HEK293 (cell line): Measurements from ENCODE around the gene SPINT2.

ENCODE experiments used
- BCL11A ChIP-seq: fragments of 450-650 bp; formaldehyde crosslinking; IDR thresholded peaks from 2 replicates; pipeline ENCODE4 v1.5.1; 2016; ENCODE audit warnings: low read depth, missing biosample characterization, missing genetic modification characterization
- HOXC10 ChIP-seq: sonication (generic); formaldehyde crosslinking; IDR thresholded peaks from 2 replicates; pipeline ENCODE4 v1.8.1; 2023; ENCODE audit warnings: mild to moderate bottlenecking, missing genetic modification reagents
- KLF17 ChIP-seq: fragments of 450-650 bp; formaldehyde crosslinking; IDR thresholded peaks from 2 replicates; pipeline ENCODE4 v1.5.1; 2016; ENCODE audit warnings: missing biosample characterization, missing genetic modification characterization
- OSR2 ChIP-seq: fragments of 450-650 bp; formaldehyde crosslinking; IDR thresholded peaks from 2 replicates; pipeline ENCODE4 v1.5.1; 2016; ENCODE audit warnings: missing biosample characterization, missing genetic modification characterization
- PATZ1 ChIP-seq: fragments of 450-650 bp; formaldehyde crosslinking; IDR thresholded peaks from 2 replicates; pipeline ENCODE4 v1.5.1; 2016; ENCODE audit warnings: missing biosample characterization, missing genetic modification characterization
- PRDM10 ChIP-seq: fragments of 450-650 bp; formaldehyde crosslinking; IDR thresholded peaks from 2 replicates; pipeline ENCODE4 v1.5.1; 2016; ENCODE audit warnings: missing biosample characterization, missing genetic modification characterization
- SCRT1 ChIP-seq: fragments of 450-650 bp; formaldehyde crosslinking; IDR thresholded peaks from 2 replicates; pipeline ENCODE4 v1.5.1; 2016; ENCODE audit warnings: missing biosample characterization, missing genetic modification characterization, borderline replicate concordance
- SP2 ChIP-seq: fragments of 450-650 bp; formaldehyde crosslinking; IDR thresholded peaks from 2 replicates; pipeline ENCODE4 v1.5.1; 2016; ENCODE audit warnings: missing biosample characterization, missing genetic modification characterization
- ZBTB1 ChIP-seq: fragments of 450-650 bp; formaldehyde crosslinking; IDR thresholded peaks from 2 replicates; pipeline ENCODE4 v1.5.1; 2016; ENCODE audit warnings: missing biosample characterization, missing genetic modification characterization
- ZBTB8A ChIP-seq: fragments of 450-650 bp; formaldehyde crosslinking; IDR thresholded peaks from 2 replicates; pipeline ENCODE4 v1.5.1; 2016; ENCODE audit warnings: missing biosample characterization, missing genetic modification characterization
- ZFHX2 ChIP-seq: fragments of 450-650 bp; formaldehyde crosslinking; conservative IDR thresholded peaks from 2 replicates; pipeline ENCODE4 v1.5.1; 2016; ENCODE audit warnings: missing biosample characterization, missing genetic modification characterization
- ZNF10 ChIP-seq: fragments of 450-650 bp; formaldehyde crosslinking; IDR thresholded peaks from 2 replicates; pipeline ENCODE4 v1.5.1; 2017; ENCODE audit warnings: missing biosample characterization, missing genetic modification characterization
- ZNF155 ChIP-seq: fragments of 450-650 bp; formaldehyde crosslinking; IDR thresholded peaks from 2 replicates; pipeline ENCODE4 v1.5.1; 2016; ENCODE audit warnings: missing biosample characterization, missing genetic modification characterization
- ZNF174 ChIP-seq: fragments of 450-650 bp; formaldehyde crosslinking; IDR thresholded peaks from 2 replicates; pipeline ENCODE4 v1.5.0; 2017; ENCODE audit warnings: missing biosample characterization, mild to moderate bottlenecking, missing genetic modification characterization
- ZNF202 ChIP-seq: fragments of 450-650 bp; formaldehyde crosslinking; IDR thresholded peaks from 2 replicates; pipeline ENCODE4 v1.5.1; 2016; ENCODE audit warnings: missing biosample characterization, missing genetic modification characterization, borderline replicate concordance
- ZNF24 ChIP-seq: fragments of 450-650 bp; formaldehyde crosslinking; IDR thresholded peaks from 2 replicates; pipeline ENCODE4 v1.5.1; 2016; ENCODE audit warnings: missing biosample characterization, missing genetic modification characterization
- ZNF302 ChIP-seq: fragments of 450-650 bp; formaldehyde crosslinking; IDR thresholded peaks from 2 replicates; pipeline ENCODE4 v1.5.1; 2016; ENCODE audit warnings: missing biosample characterization, missing genetic modification characterization, low read depth
- ZNF37A ChIP-seq: fragments of 450-650 bp; IDR thresholded peaks from 2 replicates; pipeline ENCODE4 v1.5.1; 2018; ENCODE audit warnings: missing biosample characterization, missing genetic modification characterization
- ZNF391 ChIP-seq: fragments of 450-650 bp; formaldehyde crosslinking; IDR thresholded peaks from 2 replicates; pipeline ENCODE4 v1.5.1; 2016; ENCODE audit warnings: low read depth, missing biosample characterization, missing genetic modification characterization, borderline replicate concordance
- ZNF433 ChIP-seq: fragments of 450-650 bp; formaldehyde crosslinking; IDR thresholded peaks from 2 replicates; pipeline ENCODE4 v1.5.1; 2016; ENCODE audit warnings: missing biosample characterization, missing genetic modification characterization, low read depth
- ZNF510 ChIP-seq: fragments of 450-650 bp; formaldehyde crosslinking; IDR thresholded peaks from 2 replicates; pipeline ENCODE4 v1.5.1; 2018; ENCODE audit warnings: mild to moderate bottlenecking, missing genetic modification characterization, missing biosample characterization; ENCODE audit not compliant: insufficient replicate concordance
- ZNF561 ChIP-seq: fragments of 450-650 bp; IDR thresholded peaks from 2 replicates; pipeline ENCODE4 v1.5.1; 2018; ENCODE audit warnings: missing biosample characterization, missing genetic modification characterization, borderline replicate concordance
- ZNF626 ChIP-seq: fragments of 450-650 bp; sonication (Bioruptor Pico); formaldehyde crosslinking; IDR thresholded peaks from 2 replicates; pipeline ENCODE4 v1.5.1; 2018; ENCODE audit warnings: missing biosample characterization, missing genetic modification characterization, inconsistent platforms
- ZNF660 ChIP-seq: fragments of 450-650 bp; IDR thresholded peaks from 2 replicates; pipeline ENCODE4 v1.5.1; 2018; ENCODE audit warnings: missing biosample characterization, mild to moderate bottlenecking, missing genetic modification characterization
- ZNF677 ChIP-seq: fragments of 450-650 bp; IDR thresholded peaks from 2 replicates; pipeline ENCODE4 v1.5.0; 2018; ENCODE audit warnings: missing biosample characterization, mild to moderate bottlenecking, missing genetic modification characterization, moderate library complexity
- ZNF76 ChIP-seq: fragments of 450-650 bp; formaldehyde crosslinking; IDR thresholded peaks from 2 replicates; pipeline ENCODE4; 2016; ENCODE audit warnings: low read depth, missing biosample characterization, missing genetic modification characterization, borderline replicate concordance
- ZNF776 ChIP-seq: fragments of 450-650 bp; formaldehyde crosslinking; IDR thresholded peaks from 2 replicates; pipeline ENCODE4 v1.5.0; 2017; ENCODE audit warnings: missing biosample characterization, missing genetic modification characterization, borderline replicate concordance
- ZNF843 ChIP-seq: fragments of 450-650 bp; formaldehyde crosslinking; IDR thresholded peaks from 2 replicates; pipeline ENCODE4 v1.5.1; 2016; ENCODE audit warnings: missing biosample characterization, missing genetic modification characterization
- TF ChIP-seq, protein P1 (sequence below): fragments of 450-650 bp; formaldehyde crosslinking; IDR thresholded peaks from 2 replicates; pipeline ENCODE4 v1.5.1; 2016; ENCODE audit warnings: missing biosample characterization, missing genetic modification characterization, borderline replicate concordance
- TF ChIP-seq, protein P2 (sequence below): fragments of 450-650 bp; formaldehyde crosslinking; IDR thresholded peaks from 2 replicates; pipeline ENCODE4 v1.5.1; 2016; ENCODE audit warnings: missing biosample characterization, missing genetic modification characterization

SPINT2 gene

GRCh38 chr19:38315657-38316476 is 51.5 kb downstream of the SPINT2 start, which contains the start of gene YIF1B (continued):
- TF ChIP-seq PATZ1 (tag by site-specific recombination), result peak; percentile 79
- TF ChIP-seq PRDM10 (tag by site-specific recombination), result peak; percentile 93
- no peak for TF ChIP-seq ZNF626 (tag by site-specific recombination)
- no peak; the same call in 1 of the 2 replicates for TF ChIP-seq ZNF660 (tag by site-specific recombination)
- TF ChIP-seq ZNF76 (tag by site-specific recombination), result no peak; the same call in none of the 2 replicates
- peak; percentile 77; the same call in 1 of the 2 replicates for TF ChIP-seq ZNF391 (tag by site-specific recombination)
- TF ChIP-seq SP2 (tag by site-specific recombination), result peak; percentile 96
- TF ChIP-seq ZFHX2 (tag by site-specific recombination), result peak; percentile 71
- no peak for TF ChIP-seq ZNF155 (tag by site-specific recombination)
- TF ChIP-seq ZBTB8A (tag by site-specific recombination), result peak; percentile 96
- no peak for TF ChIP-seq ZNF174
- no peak for TF ChIP-seq HOXC10 (CRISPR knock-in tag)
- TF ChIP-seq ZNF510 (tag by site-specific recombination), result no peak
- no peak for TF ChIP-seq ZNF677 (tag by site-specific recombination)
- TF ChIP-seq SCRT1 (tag by site-specific recombination), result no peak
- no peak for TF ChIP-seq ZBTB1 (tag by site-specific recombination)
- TF ChIP-seq, protein P1, sequence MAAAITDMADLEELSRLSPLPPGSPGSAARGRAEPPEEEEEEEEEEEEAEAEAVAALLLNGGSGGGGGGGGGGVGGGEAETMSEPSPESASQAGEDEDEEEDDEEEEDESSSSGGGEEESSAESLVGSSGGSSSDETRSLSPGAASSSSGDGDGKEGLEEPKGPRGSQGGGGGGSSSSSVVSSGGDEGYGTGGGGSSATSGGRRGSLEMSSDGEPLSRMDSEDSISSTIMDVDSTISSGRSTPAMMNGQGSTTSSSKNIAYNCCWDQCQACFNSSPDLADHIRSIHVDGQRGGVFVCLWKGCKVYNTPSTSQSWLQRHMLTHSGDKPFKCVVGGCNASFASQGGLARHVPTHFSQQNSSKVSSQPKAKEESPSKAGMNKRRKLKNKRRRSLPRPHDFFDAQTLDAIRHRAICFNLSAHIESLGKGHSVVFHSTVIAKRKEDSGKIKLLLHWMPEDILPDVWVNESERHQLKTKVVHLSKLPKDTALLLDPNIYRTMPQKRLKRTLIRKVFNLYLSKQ (tag by site-specific recombination), result no peak
- no peak for TF ChIP-seq ZNF37A (tag by site-specific recombination)
- no peak; the same call in none of the 2 replicates for TF ChIP-seq ZNF24
- TF ChIP-seq ZNF10 (tag by site-specific recombination), result 0 out of 2 replicates have a peak, but pooled peaks have one; percentile 15
- peak; percentile 96 for TF ChIP-seq BCL11A (tag by site-specific recombination)
- TF ChIP-seq ZNF843 (tag by site-specific recombination), result peak; percentile 60; the same call in 1 of the 2 replicates
- TF ChIP-seq ZNF776, result no peak
- TF ChIP-seq, protein P2, sequence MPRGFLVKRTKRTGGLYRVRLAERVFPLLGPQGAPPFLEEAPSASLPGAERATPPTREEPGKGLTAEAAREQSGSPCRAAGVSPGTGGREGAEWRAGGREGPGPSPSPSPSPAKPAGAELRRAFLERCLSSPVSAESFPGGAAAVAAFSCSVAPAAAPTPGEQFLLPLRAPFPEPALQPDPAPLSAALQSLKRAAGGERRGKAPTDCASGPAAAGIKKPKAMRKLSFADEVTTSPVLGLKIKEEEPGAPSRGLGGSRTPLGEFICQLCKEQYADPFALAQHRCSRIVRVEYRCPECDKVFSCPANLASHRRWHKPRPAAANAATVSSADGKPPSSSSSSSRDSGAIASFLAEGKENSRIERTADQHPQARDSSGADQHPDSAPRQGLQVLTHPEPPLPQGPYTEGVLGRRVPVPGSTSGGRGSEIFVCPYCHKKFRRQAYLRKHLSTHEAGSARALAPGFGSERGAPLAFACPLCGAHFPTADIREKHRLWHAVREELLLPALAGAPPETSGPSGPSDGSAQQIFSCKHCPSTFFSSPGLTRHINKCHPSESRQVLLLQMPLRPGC (tag by site-specific recombination), result peak; percentile 48; the same call in 1 of the 2 replicates
- peak; percentile 69; the same call in 1 of the 2 replicates for TF ChIP-seq ZNF561 (tag by site-specific recombination)
- TF ChIP-seq ZNF433 (tag by site-specific recombination), result no peak
- TF ChIP-seq ZNF202, result no peak
- TF ChIP-seq ZNF302 (tag by site-specific recombination), result no peak
- peak; percentile 73; the same call in 1 of the 2 replicates for TF ChIP-seq KLF17 (tag by site-specific recombination)
- peak; percentile 65 for TF ChIP-seq OSR2
